H9 (cell line): Measurements from ENCODE around the gene EVX2. TPM values are rescaled to one million over a fixed set of nuclear protein-coding genes. Genes with fewer than 3 reads are reported as not detected.

Experiments used
- DNase-seq: peaks from one replicate; pipeline ENCODE4 v3.0.0-alpha.2; 2017
- H2AFZ ChIP-seq: one replicate; pipeline ENCODE4 v1.6.1; 2013; ENCODE audit warnings: mild to moderate bottlenecking, low read length, control low read depth, moderate library complexity
- H2AK5ac ChIP-seq: 2 replicates; pipeline ENCODE4 v1.6.1; 2013; ENCODE audit warnings: low read length, control low read depth, mixed read lengths; ENCODE audit not compliant: insufficient read length
- H2BK120ac ChIP-seq: one replicate; pipeline ENCODE4 v1.6.1; 2013; ENCODE audit warnings: low read depth, mild to moderate bottlenecking, low read length, control low read depth, inconsistent platforms; ENCODE audit not compliant: poor library complexity, severe bottlenecking
- H2BK12ac ChIP-seq: 2 replicates; pipeline ENCODE4 v1.6.1; 2013; ENCODE audit warnings: low read length, control low read depth, mixed read lengths, low read depth; ENCODE audit not compliant: insufficient read length
- H2BK15ac ChIP-seq: 2 replicates; pipeline ENCODE4 v1.6.1; 2013; ENCODE audit warnings: low read depth, low read length, control low read depth
- H2BK20ac ChIP-seq: one replicate; pipeline ENCODE4 v1.6.1; 2013; ENCODE audit warnings: low read depth, mild to moderate bottlenecking, low read length, control low read depth, inconsistent platforms; ENCODE audit not compliant: poor library complexity, severe bottlenecking
- H2BK5ac ChIP-seq: 2 replicates; pipeline ENCODE4 v1.6.1; 2013; ENCODE audit warnings: low read length, control low read depth, mixed read lengths; ENCODE audit not compliant: insufficient read length
- H3K14ac ChIP-seq: 2 replicates; pipeline ENCODE4 v1.6.1; 2013; ENCODE audit warnings: low read length, control low read depth; ENCODE audit not compliant: insufficient read depth
- H3K18ac ChIP-seq: 2 replicates; pipeline ENCODE4 v1.6.1; 2013; ENCODE audit warnings: low read depth, mild to moderate bottlenecking, mixed read lengths, low read length, control low read depth; ENCODE audit not compliant: insufficient read length
- H3K23ac ChIP-seq: 2 replicates; pipeline ENCODE4 v1.6.1; 2013; ENCODE audit warnings: low read length, control low read depth, mixed read lengths, low read depth; ENCODE audit not compliant: insufficient read length
- H3K23me2 ChIP-seq: 2 replicates; pipeline ENCODE4 v1.6.1; 2013; ENCODE audit warnings: low read depth, mild to moderate bottlenecking, mixed read lengths, low read length, control low read depth; ENCODE audit not compliant: insufficient read length, poor library complexity, severe bottlenecking
- H3K27ac ChIP-seq: 2 replicates; pipeline ENCODE4 v1.5.1; 2013; ENCODE audit warnings: low read length, control low read depth, mixed read lengths, low read depth; ENCODE audit not compliant: insufficient read length
- H3K27me3 ChIP-seq: 2 replicates; pipeline ENCODE4 v1.6.1; 2013; ENCODE audit warnings: low read length, control low read depth, inconsistent platforms; ENCODE audit not compliant: insufficient read depth
- H3K4ac ChIP-seq: 2 replicates; pipeline ENCODE4 v1.6.1; 2013; ENCODE audit warnings: low read depth, mild to moderate bottlenecking, control low read depth, inconsistent platforms, low read length, moderate library complexity
- H3K4me1 ChIP-seq: 2 replicates; pipeline ENCODE4 v1.6.1; 2013; ENCODE audit warnings: low read length, control low read depth, inconsistent platforms; ENCODE audit not compliant: insufficient read depth
- H3K4me2 ChIP-seq: 2 replicates; pipeline ENCODE4 v1.6.1; 2013; ENCODE audit warnings: low read length, control low read depth, mixed read lengths; ENCODE audit not compliant: insufficient read length, insufficient read depth
- H3K56ac ChIP-seq: 2 replicates; pipeline ENCODE4 v1.6.1; 2013; ENCODE audit warnings: low read depth, mild to moderate bottlenecking, mixed read lengths, low read length, control low read depth; ENCODE audit not compliant: insufficient read length
- H3K79me1 ChIP-seq: 2 replicates; pipeline ENCODE4 v1.6.1; 2013; ENCODE audit warnings: low read depth, mild to moderate bottlenecking, moderate library complexity, low read length, control low read depth, inconsistent platforms; ENCODE audit not compliant: insufficient read depth, poor library complexity, severe bottlenecking
- H3K79me2 ChIP-seq: 2 replicates; pipeline ENCODE4 v1.6.1; 2013; ENCODE audit warnings: low read length, control low read depth, inconsistent platforms; ENCODE audit not compliant: insufficient read depth
- H3K9ac ChIP-seq: 2 replicates; pipeline ENCODE4 v1.6.1; 2013; ENCODE audit warnings: low read length, control low read depth, mixed read lengths; ENCODE audit not compliant: insufficient read length; ENCODE audit errors: extremely low read depth
- H3K9me3 ChIP-seq: one replicate; pipeline ENCODE4 v1.6.1; 2013; ENCODE audit warnings: low read depth, low read length, inconsistent platforms; ENCODE audit not compliant: control insufficient read depth
- H3T11ph ChIP-seq: one replicate; pipeline ENCODE4 v1.6.1; 2013; ENCODE audit warnings: mild to moderate bottlenecking, low read length, control low read depth, inconsistent platforms
- H4K20me1 ChIP-seq: one replicate; pipeline ENCODE4 v1.6.1; 2013; ENCODE audit not compliant: control insufficient read depth, insufficient read length, insufficient read depth
- H4K5ac ChIP-seq: 2 replicates; pipeline ENCODE4 v1.6.1; 2013; ENCODE audit warnings: low read depth, mild to moderate bottlenecking, mixed read lengths, low read length, control low read depth; ENCODE audit not compliant: insufficient read length
- H4K8ac ChIP-seq: replicated peaks from 2 replicates; pipeline ENCODE4 v1.6.1; 2013; ENCODE audit warnings: low read length, control low read depth, mixed read lengths, low read depth; ENCODE audit not compliant: insufficient read length
- H4K91ac ChIP-seq: 2 replicates; pipeline ENCODE4 v1.6.1; 2013; ENCODE audit warnings: low read depth, mild to moderate bottlenecking, moderate library complexity, mixed read lengths, low read length, control low read depth; ENCODE audit not compliant: insufficient read length
- H3K27ac Mint-ChIP-seq, 3 experiments: 2 replicates in 2 of 3; 3 replicates in 1 of 3; pipeline ENCODE4 v1.8.0; 2020 to 2021; ENCODE audit warnings: mixed read lengths in 3 of 3, mild to moderate bottlenecking in 1 of 3, moderate library complexity in 1 of 3
- H3K27me3 Mint-ChIP-seq: 2 replicates; pipeline ENCODE4 v1.8.0; 2021; ENCODE audit warnings: low read depth, mild to moderate bottlenecking, moderate library complexity, mixed read lengths
- H3K36me3 Mint-ChIP-seq, 3 experiments: 2 replicates in 2 of 3; 3 replicates in 1 of 3; pipeline ENCODE4 v1.8.0; 2020 to 2021; ENCODE audit warnings: low read depth in 3 of 3, mixed read lengths in 3 of 3; ENCODE audit not compliant: insufficient read depth in 1 of 3
- H3K4me1 Mint-ChIP-seq, 2 experiments: 2 replicates each; pipeline ENCODE4 v1.8.0; 2020; ENCODE audit warnings: mixed read lengths in 2 of 2
- H3K4me3 Mint-ChIP-seq, 2 experiments: 2 replicates in 1 of 2; 3 replicates in 1 of 2; pipeline ENCODE4 v1.8.0; 2020 to 2021; ENCODE audit warnings: mild to moderate bottlenecking in 2 of 2, mixed read lengths in 2 of 2, moderate library complexity in 1 of 2
- H3K9me3 Mint-ChIP-seq, 2 experiments: 2 replicates in 1 of 2; 3 replicates in 1 of 2; pipeline ENCODE4 v1.8.0; 2020; ENCODE audit warnings: mild to moderate bottlenecking in 2 of 2, mixed read lengths in 2 of 2, moderate library complexity in 1 of 2
- WGBS: extraction: QIAGEN DNeasy Blood & Tissue Kit; methylation state at CpG from one replicate; pipeline ENCODE4 v1.1.7; 2013; ENCODE audit warnings: missing lambda C conversion rate, low lambda C conversion rate, mixed read lengths; ENCODE audit not compliant: insufficient read length; ENCODE audit errors: extremely low coverage; 5-methylcytosine and 5-hydroxymethylcytosine counted together
- total RNA-seq: library from RNA; stranded (reverse); gene quantifications from 2 replicates; pipeline ENCODE4 v1.2.1, GENCODE V29; 2021
- TF ChIP-seq, protein P1 (sequence below): fragments of 200-600 bp; sonication (generic); conservative IDR thresholded peaks from 3 replicates; pipeline ENCODE4 v1.8.0; 2021; ENCODE audit warnings: antibody characterized with exemption, mild to moderate bottlenecking

The EVX2 gene
- total RNA-seq, 1 experiment from 2014 or later = not detected

DNA sequence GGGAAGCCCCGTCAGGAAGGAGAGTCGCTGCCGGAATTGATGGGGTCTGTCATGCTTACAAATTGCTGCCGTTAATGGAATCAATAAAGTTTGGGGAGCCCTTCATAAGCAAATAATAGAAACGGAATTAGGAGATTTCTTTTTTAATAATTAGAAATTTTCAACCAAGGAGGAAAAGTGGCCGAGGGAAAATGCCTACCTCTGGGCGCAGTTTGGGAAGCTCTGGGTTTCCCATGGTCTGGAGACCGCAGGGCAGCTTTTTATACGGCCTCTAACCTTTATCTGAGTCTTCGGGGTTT is 1.3 kb downstream of the EVX2 start:
- 0 out of 5 replicates have a peak overlapping the region, but pooled peaks of 1 of the 2 experiments have one; percentile 12 for H3K4me3 Mint-ChIP-seq

More for the DNA sequence above, 1.3 kb downstream of the EVX2 start:
- no peak for DNase-seq
- no peak overlapping the region for H2BK5ac ChIP-seq
- no peak overlapping the region for H3K4ac ChIP-seq
- H2BK12ac ChIP-seq = no peak overlapping the region
- H3K4me1 ChIP-seq = no peaks in the 10 kb centered on the region
- H3K23ac ChIP-seq = no peak overlapping the region
- no peaks in the 10 kb centered on the region for H3K79me2 ChIP-seq
- H3T11ph ChIP-seq = no peak overlapping the region
- H2BK20ac ChIP-seq = no peak overlapping the region
- peaks cover 20 to 46% of the 10 kb centered on the region in 2 experiments for H3K4me1 Mint-ChIP-seq
- no peak overlapping the region for H3K56ac ChIP-seq
- peaks cover 7% of the 10 kb centered on the region for H3K23me2 ChIP-seq
- no peak overlapping the region for H3K27ac ChIP-seq
- H3K79me1 ChIP-seq = no peaks in the 10 kb centered on the region
- no peak overlapping the region for H3K18ac ChIP-seq
- peaks cover 96% of the 10 kb centered on the region for H3K27me3 Mint-ChIP-seq
- TF ChIP-seq, protein P1, sequence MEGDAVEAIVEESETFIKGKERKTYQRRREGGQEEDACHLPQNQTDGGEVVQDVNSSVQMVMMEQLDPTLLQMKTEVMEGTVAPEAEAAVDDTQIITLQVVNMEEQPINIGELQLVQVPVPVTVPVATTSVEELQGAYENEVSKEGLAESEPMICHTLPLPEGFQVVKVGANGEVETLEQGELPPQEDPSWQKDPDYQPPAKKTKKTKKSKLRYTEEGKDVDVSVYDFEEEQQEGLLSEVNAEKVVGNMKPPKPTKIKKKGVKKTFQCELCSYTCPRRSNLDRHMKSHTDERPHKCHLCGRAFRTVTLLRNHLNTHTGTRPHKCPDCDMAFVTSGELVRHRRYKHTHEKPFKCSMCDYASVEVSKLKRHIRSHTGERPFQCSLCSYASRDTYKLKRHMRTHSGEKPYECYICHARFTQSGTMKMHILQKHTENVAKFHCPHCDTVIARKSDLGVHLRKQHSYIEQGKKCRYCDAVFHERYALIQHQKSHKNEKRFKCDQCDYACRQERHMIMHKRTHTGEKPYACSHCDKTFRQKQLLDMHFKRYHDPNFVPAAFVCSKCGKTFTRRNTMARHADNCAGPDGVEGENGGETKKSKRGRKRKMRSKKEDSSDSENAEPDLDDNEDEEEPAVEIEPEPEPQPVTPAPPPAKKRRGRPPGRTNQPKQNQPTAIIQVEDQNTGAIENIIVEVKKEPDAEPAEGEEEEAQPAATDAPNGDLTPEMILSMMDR = no peak
- H3K36me3 Mint-ChIP-seq = no peaks in the 10 kb centered on the region
- H2BK120ac ChIP-seq = no peak overlapping the region
- H2AK5ac ChIP-seq = no peak overlapping the region
- no peaks in the 10 kb centered on the region for H4K20me1 ChIP-seq
- no peak overlapping the region for H4K91ac ChIP-seq
- no peak overlapping the region for H3K9ac ChIP-seq
- WGBS = no CpG with 5 or more reads among the region's 10 CpGs
- H3K27ac Mint-ChIP-seq = no peak overlapping the region
- no peak overlapping the region for H4K5ac ChIP-seq
- H3K27me3 ChIP-seq = peaks cover 90% of the 10 kb centered on the region
- no peaks in the 10 kb centered on the region for H3K9me3 ChIP-seq
- no peak overlapping the region for H2BK15ac ChIP-seq
- no peak overlapping the region for H3K4me2 ChIP-seq
- no peak overlapping the region for H3K14ac ChIP-seq
- peaks cover 5 to 9% of the 10 kb centered on the region in 2 experiments; a peak in 4 of 5 replicates for H3K9me3 Mint-ChIP-seq
- no peak overlapping the region for H2AFZ ChIP-seq
- H4K8ac ChIP-seq = no peak overlapping the region
